C1 segment of cervical spinal cord (tissue), 14 donors: Measurements from ENCODE around the gene MYLK4.
A peak's percentile ranks its signal among the peaks of the same experiment; 100 is the strongest.

ENCODE experiments used
- DNase-seq, 14 donors: peaks; one replicate each; lab custom pipeline; 2025; lab: John Stamatoyannopoulos, UW

MYLK4 gene

DNA sequence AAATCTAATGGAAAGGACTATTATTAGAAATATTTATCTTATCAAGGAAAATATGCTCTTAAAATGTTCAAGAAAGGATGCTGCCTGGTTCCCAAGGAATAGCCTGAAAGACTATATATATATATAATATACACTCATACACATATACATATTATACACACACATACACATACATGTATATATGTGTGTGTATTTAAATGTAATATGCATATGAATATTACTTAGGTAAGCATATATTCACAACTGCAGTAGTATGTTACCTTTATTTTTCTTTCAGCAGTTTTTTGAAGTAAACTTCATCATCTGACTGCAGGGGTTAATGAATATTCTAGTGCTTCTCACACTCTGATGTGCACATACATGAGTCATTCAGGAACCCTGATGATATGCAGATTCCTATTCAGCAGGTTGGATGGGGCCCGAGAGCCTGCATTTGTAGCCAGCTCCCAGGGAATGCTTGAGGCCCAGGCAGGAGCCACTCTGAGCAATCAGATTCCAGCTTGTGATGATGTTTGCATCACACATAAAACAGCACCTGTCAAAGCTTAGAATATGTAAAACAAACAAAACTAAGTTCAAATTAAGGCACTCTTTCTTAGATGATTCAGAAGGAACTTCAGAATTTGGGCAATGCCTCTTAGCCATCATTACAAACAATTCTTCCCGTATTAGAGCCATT, 16.1 kb downstream of the MYLK4 start:
- DNase-seq, result no peak

DNA sequence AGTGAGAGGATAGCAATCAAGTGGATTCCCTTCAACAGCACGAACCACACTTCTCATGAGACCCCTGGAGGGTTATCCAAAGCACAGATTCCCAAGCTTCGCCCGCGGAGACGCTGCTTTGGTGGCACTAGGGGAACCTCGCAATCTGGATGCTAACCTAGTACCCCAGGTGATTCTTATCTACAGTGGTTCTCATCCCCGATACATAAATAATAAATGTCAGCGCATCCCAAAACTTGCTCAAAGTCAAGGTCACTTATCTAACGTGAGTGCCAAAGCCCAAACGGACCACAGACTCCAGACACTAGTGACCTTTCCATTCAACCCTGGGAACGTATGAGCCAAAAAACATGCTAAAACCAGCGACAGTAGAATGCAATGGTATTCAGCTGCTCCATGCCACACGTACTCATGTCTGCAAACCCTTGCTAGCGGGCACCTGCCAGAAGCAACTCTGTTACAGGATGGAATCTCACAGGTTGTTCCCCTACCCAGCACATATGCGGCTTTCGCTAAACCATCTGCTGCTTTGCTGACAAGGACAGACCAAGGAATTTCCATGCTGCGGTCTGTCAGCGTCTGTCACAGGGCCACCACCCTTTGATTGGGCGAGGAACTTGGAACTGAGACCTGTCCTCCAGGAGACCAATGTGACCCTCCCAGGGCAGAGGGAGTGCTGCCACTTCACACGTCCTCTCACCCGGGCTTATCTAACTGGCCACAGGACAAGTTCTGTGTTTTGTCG, 16.8 kb downstream of the MYLK4 start:
- peak in 1 of 14 donors; percentile 61 for DNase-seq

DNA sequence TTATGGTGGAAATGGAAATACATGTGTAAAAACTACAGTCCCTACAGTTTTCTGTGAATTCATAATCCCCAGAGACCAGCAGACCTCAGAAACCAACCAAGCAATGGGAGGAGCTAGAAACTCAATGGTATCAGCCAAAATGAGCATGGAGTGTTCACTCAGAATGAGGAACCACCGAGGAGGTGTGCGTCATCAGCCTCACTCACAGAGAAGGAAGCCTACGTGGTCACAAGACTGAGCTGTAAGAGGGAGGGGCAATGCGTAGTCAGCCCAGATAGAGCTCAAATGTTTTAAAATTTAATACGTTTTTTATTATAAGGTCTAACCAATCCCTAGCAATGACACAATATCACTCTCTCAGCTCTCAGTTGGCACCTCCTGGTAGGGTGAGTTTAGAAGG, 17.4 kb downstream of the MYLK4 start:
- DNase-seq, result peak in 6 of 14 donors; percentile 20 to 40 (median 25)

DNA sequence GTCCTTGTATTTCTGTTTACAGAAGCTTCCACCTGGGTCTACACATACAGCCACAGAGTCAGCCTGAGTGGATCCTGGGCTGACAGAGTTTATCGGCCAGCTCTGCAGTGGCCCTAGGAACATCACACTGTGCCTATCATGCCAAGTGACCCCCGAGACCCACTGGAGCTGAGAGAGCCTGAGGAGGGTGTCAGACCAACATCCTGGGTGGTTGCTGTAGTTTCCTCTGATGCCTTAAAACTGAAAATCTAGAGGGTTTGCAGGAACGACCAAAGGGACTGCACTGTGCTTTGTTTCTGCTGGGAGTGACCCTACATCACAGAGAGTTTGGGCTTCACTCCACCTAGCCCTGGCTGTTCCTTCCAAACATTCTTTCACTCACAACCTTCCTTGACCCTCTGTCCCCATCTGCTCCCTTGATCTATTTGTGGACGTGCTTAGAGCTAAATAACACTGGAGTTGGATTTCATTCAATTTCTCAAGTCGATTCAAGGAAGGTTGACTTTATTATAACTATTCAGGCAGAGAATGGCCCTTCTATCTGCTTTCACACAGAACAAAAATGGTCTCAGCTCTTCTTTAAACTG, 18.1 kb downstream of the MYLK4 start:
- DNase-seq, result no peak

DNA sequence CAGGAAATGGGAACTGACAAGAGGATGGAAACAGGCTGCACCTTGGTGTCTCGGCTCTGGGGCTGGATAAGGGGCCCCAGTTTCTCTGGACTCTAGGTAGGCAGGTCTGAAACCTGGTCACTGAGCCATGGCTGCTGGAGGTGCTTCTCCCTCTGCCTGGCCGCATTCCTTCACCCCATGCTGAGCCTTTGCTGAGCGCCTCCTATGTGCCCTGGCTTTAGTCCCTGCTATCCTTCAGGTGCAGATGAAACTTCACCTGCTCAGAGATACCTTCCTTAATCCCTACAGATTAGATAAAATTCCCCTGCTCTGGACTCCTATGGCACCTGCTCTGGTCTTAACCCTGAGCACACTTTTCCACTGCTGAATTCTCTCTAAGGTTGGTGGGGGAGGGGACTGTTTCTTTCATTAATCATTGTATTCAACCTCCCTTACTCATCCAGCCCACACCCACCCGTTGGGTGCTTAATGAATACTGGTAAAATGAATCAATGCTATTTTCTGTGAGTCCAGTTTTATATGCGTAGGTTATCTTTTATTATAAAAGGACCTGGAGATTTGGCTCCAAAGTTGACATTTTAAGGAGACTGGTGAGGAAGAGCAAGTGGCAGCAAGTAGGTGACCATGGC, 19.3 kb downstream of the MYLK4 start:
- DNase-seq, result peak in 1 of 14 donors; percentile 6

DNA sequence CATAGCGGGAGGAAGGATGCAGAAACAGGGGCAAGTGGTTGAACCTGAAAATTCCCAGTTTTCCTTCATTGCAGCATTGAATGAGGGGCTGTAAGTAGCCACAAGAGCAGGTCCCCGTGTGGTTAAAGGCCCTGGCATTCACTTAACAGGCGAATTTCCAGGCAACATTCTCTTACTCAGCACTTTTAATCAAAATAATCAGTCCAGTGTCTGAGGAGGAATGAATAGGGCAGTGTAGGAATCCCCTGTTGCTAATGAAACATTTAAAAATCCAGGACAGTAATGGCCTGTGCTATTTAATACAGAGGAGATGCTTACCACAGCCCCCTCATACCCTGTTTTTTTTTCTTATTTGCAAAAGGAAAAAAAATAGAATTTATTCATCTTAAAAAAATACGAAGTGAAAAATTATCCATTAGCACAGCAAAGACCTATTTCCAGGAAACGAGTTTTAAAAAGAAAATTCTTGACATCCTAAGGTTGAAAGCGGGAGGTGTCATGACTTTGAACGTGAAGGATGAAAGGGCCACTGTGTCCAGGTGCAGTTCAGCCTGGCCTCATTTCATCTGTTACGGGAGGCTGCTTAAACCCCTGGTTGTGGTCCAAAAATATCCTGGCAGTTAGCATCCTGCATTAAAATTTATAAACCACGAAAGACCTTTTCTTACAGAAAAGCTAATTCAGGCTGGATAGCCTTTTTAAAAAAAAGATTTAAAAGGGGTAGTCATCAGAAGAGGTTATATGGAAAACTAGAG, 20.2 kb downstream of the MYLK4 start:
- DNase-seq, result peak in 1 of 14 donors; percentile 21

DNA sequence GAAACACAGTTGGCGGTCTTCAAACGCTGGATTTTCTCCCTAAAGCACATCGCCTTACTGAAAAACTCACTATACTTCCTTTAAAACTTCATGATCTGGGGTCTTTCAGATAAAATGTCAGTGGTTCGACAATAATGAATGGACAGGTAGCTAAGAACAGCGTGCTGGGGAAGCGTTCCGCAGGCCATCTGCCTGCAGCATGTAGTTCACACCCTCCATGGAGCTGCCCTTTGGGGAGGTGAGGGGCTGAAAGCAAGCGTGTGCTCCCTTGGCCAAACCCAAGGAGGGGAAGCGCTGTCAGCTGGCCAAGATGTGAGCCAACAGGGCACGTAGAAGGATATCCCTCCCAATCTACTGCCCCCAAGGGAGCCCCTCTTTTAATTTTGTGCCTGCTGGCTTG, 20.8 kb downstream of the MYLK4 start:
- no peak for DNase-seq

DNA sequence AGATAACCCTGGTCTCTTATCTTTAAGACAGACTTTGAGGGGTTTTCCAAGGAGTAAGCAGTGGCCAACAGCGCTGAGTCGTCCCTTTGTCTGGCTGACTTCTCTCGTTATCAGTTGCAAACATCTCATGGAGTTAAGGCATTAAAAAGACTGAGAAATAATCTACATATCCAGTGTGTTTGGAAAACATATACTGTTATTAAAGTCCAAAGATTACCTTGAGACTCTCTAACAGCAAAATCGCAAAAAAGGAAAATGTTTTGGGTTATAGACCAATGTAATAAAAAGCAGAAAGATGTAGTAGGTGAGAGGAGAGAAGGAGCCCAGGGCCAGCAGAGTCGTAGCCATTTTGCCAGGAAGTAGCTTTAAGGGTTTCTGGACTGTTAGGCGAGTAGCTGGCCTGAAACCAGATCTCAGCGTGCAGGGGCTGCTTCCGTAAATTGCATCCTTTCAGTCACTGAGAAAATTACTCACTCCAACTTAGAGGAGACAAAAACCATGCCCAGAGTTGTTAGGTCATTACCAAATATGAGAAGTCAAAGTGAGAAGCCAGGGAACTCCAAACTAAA, 24.6 kb downstream of the MYLK4 start:
- DNase-seq, result no peak

DNA sequence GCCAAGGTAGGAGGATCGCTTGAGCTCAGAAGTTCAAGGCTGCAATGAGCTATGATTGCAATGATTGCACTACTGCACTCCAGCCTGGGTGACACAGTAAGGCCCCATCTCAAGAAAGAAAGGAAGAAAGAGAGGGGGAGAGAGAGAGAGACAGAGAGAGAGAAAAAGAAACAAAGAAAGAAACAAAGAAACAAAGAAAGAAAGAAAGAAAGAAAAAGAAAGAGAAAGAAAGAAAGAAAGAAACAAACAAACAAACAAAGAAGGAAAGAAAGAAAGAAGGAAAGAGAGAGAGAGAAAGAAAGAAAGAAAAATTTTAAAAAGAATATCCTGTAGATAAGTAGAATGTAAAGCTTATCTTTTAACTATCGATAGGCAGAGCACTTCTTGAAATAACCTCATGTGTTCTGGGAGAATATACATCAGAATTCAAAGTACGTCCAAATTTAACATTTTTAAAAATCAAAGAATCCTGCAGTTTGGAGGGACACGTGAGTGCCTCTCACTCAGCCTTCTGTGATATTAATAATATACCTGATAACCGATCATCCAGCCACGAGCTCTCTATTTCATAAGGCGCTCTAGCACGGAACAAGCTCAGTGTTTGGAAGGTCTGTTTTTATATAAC, 25.2 kb downstream of the MYLK4 start:
- no peak for DNase-seq

DNA sequence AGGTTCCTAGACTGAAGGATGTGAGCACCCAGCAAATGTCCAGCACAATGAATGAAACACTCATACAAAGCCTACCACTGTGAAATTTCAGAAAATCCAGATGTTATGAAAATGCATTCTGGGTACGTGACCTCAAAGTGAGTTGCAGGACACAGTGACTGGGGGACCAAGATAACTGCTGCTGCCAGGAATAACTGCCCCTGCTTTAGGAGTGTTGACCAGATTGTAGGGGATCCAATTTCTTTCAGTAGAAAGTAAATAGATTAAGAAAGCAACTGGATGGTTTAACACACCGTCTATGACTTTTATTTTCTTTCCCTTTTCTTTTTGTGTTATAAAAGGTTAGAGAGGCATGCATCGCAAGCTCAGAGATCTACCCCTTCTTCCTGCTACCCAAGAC, 29.5 kb downstream of the MYLK4 start:
- no peak for DNase-seq

DNA sequence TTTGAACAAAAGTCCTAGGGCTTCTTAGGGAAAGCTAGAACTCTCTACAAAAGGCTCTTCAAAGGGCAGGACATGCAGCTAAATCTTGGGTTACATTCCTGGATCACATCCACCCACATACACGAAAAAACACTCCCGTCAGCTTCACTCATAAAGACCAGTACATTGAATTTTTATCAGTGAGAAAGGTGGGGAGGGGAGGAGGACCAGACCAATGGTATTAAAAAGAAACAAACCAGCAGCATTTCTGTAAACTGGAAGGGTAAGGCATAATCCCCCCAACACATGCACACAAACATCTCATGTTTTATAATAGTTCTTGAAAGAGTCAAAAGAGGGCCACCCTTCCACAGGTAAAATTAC, 31.6 kb downstream of the MYLK4 start:
- DNase-seq, result no peak

DNA sequence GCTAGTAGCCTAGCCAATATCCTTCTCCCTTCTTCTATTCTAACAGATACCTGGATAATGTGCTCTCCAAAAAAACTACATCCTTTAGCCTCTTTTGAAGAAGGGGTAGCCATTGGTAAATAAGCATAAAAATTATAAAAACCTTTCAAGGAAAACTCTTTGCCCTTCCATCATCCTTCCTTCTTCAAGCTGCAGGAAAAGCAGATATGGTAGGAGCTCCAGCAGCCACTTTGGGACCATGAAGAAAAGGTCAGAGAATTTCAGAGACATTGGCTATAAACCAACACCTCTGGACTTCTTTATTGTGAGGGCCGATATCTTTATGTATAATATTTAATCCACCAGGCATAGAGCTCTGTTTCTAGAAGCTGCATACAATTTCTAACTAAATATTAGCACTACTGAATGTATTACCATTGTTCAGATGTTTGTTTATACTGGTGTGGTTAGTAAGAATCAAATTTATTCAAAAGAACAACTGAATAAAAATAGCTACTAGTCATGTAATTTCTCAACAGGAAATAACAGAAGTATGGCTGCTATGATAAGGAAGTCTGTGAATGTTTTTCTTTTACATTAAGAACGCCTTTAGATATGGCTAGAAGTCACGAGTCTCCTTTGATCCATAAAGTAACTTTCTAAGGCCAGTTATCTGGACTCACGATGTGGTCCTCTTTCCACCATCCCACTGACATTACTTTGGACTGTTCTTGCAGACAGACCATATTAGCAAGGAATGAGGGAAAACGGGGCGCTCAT, 32.2 kb downstream of the MYLK4 start:
- DNase-seq, result no peak

DNA sequence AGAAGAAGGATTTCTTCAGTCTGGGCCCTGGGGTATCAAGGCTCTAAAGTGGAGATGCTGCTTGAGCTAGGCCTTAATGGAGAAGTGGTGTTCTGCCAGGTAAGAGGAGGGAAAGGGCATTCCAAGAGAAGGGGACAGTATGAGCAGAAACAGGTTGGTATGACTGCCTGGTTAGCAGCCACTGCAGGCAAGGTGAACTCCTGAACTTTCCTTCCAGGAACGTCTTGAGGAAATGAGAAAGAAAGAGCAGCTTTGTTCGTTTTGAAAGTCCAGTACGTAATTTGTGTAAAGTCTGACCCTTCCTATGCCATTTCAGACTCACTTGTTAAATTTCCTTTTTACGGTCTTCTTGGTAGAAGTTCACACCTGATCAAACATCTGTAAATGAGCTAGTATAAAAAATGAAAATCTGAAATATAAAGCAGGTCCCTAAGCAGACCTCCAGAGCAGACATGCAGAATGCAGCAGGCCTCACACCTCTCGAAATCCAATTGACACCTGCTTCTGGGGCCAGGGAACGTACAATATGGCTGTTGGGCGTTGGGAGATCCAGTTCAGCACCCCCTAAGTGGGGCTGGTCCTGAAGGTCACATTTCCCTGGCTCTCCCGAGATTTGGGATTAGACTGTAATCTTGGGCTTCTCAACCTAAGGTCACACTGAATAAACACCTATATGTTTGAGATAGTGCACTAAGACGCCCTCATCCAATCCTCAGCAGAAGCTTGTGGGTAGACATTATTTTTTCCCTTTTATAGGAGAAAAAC, 33.6 kb downstream of the MYLK4 start:
- no peak for DNase-seq

DNA sequence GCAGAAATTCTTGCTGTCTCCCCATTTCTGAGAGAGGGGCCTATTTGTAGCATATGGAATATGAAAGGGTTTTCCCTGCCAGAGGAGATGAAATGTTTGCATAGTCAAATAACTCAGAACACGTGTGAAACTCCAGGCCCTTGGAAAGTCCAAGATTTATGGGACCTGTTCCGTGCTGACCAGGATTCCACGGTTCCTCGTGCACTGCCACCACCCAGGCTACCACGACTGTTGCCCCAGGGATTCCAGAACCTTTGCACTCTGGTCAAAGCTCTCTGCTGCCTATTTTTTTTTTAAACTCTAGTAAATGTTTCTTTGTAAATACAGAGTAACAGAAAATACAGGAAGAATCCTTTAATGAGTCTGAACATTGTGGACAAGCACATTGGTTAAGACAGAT, 35.0 kb downstream of the MYLK4 start:
- DNase-seq, result no peak

DNA sequence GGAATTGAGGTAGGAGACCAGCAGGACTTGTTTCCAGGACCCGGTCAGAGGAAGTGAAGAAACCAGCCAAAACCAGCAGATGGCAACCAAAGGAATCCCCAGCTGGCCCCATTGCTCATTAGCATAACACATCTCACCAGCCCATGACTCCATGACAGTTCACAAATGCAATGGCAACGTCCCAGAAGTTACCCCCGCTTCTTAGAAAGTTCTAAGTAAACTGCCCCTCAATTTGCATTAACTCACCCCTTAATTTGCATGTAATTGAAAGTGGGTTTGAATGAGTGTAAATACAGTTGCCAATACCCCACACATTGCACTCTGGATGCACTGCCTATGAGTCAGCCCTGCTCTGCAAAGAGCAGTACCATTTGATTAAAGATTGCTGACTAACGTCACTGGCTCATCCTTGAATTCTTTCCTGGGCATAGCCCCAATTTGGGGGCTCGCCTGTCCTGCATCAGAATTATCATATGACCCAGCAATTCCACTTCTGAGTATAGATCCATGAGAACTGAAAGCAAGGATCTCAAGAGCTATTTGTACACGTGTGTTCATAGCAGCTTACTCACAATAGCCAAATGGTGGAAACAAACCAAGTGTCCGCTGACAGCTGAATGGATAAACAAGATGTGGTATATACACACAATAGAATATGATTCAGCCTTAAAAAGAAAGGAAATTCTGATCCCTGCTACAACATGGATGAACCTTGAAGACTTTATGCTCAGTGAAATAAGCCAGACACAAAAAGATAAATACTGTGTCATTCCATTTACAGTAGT, 36.4 kb downstream of the MYLK4 start:
- no peak for DNase-seq

DNA sequence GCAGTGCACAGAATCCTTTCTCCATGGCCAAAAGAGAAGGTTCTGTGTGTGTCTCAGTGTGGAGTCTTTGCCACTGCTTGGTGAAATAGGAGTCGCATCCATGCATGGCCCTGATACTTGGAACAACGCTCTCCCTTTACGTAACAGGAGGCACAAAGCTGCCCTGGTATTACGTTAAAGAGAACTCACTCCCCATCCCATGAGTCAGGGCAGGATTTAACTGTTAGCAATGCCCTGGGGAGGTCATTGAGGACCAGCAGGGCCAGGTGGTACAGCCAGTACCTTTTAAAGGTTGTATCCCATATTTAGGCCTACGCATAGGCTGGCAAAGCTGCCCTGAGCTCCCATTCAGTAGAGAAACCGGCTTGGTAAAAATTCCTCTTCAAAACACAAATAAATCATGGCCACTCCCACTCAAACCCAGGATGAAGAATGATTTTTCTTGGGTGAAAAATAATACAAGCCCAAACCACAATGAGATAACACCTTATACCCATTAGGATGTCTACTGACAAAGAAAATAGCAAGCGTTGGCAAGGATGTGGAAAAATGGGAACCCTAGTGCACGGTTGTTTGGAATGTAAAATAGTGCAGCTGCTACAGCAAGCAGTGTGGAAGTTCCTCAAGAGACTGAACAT, 37.1 kb downstream of the MYLK4 start:
- DNase-seq, result no peak

DNA sequence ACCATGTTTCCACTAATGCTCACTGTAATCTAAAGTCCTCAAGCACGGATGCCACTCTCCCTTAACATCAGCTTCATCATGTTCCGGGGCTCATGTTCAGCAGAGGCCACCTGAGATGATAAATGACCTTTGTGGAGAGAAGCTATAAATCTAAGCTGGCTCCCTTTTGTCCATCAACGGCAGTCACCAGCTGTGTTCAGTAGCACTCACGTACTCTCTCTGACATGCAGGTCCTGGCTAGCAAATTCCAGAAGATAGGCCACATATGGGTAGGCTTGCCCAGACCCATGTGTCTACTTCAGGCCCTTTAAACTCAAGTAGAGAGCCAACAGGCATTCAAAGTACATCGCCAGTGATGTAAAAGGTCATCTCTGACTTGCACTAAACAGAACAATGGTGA, 38.6 kb downstream of the MYLK4 start:
- no peak for DNase-seq

DNA sequence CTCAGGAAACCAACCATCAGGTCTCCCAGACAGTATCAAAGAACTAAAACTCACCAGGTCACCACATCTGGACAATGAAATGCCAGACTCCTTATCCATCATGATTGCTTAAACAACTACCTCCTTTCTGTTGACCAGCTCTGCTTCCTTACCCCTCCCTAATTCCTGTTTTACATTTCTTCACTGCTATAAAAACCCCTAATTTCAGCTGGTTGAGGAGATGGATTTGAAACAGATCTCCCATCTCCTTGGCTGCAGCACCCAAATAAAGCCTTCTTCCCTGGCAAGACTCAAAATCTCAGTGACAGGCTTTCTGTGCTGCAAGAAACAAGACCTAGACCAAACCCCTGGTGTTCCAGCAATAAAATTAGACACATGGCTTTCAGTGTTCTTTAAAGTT, 40.3 kb downstream of the MYLK4 start:
- DNase-seq, result no peak
